Gastrocnemius medialis (tissue), 4 donors: ENCODE data around the gene CFAP46.

Experiments
- POLR2A ChIP-seq, 2 donors: fragments of 450-650 bp; IDR thresholded peaks; one replicate each; pipeline ENCODE4 v1.6.1; 2017; ENCODE audit warnings: antibody characterized with exemption in 2 of 2, mild to moderate bottlenecking in 2 of 2, moderate library complexity in 2 of 2
- TF ChIP-seq, protein P1 (sequence below), 5 experiments: fragments of 450-650 bp in 3 of 5; fragments of 200-600 bp in 2 of 5; sonication (generic) in 2 of 5; IDR thresholded peaks in 4 of 5; conservative IDR thresholded peaks in 1 of 5; 1 replicate in 4 of 5; 2 replicates in 1 of 5; pipeline ENCODE4 v1.5.1; 2016 to 2019; ENCODE audit warnings: antibody characterized with exemption in 5 of 5, mild to moderate bottlenecking in 3 of 5, moderate library complexity in 3 of 5

DNA sequence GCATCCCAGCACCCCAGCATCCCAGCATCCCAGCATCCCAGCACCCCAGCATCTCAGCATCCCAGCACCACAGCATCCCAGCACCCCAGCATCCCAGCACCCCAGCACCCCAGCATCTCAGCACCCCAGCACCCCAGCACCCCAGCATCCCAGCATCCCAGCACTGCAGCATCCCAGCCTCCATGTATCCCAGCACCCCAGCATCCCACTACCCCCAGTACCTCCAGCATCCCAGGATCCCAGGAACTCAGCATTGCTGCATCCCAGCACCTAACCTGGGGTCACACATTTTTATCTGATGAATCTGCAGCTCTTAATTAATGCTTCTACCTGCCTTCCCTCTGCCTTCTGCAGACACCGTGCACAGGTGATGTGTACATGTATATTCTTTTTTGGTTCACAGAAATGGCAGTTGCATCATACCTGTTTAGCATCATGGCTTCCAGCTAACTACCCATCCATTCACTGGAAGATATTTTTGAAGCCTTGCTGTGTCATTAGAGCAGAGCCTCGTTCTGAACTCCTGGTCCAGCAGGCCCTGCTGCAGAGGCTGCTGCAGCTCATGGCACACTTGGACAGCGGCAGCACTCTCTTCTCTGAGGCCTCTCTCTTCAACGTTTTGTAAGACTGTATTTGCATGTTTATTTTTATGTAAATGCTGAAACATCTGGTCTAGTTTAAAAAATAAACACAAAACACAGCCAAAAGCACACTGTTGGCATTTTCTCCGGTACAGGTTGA, 4.6 kb upstream of the CFAP46 start:
- TF ChIP-seq, protein P1, sequence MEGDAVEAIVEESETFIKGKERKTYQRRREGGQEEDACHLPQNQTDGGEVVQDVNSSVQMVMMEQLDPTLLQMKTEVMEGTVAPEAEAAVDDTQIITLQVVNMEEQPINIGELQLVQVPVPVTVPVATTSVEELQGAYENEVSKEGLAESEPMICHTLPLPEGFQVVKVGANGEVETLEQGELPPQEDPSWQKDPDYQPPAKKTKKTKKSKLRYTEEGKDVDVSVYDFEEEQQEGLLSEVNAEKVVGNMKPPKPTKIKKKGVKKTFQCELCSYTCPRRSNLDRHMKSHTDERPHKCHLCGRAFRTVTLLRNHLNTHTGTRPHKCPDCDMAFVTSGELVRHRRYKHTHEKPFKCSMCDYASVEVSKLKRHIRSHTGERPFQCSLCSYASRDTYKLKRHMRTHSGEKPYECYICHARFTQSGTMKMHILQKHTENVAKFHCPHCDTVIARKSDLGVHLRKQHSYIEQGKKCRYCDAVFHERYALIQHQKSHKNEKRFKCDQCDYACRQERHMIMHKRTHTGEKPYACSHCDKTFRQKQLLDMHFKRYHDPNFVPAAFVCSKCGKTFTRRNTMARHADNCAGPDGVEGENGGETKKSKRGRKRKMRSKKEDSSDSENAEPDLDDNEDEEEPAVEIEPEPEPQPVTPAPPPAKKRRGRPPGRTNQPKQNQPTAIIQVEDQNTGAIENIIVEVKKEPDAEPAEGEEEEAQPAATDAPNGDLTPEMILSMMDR (IDR thresholded peaks at IDR 0.05 in 4 of 5, conservative IDR thresholded peaks at IDR 0.05 in 1 of 5): no peak
- no peak for TF ChIP-seq POLR2A (IDR thresholded peaks at IDR 0.05)
